SK-N-MC (cell line): ENCODE measurements around the gene LRIG1.

ENCODE experiments used
- EZH2 ChIP-seq: fragments of 200-600 bp; sonication (generic); IDR thresholded peaks from one replicate; pipeline ENCODE4 v1.6.1; 2017; ENCODE audit warnings: antibody characterized with exemption
- POLR2AphosphoS5 ChIP-seq: IDR thresholded peaks from 2 replicates; pipeline ENCODE4 v1.6.1; 2012; ENCODE audit warnings: mild to moderate bottlenecking, low read depth, low read length, borderline replicate concordance

DNA sequence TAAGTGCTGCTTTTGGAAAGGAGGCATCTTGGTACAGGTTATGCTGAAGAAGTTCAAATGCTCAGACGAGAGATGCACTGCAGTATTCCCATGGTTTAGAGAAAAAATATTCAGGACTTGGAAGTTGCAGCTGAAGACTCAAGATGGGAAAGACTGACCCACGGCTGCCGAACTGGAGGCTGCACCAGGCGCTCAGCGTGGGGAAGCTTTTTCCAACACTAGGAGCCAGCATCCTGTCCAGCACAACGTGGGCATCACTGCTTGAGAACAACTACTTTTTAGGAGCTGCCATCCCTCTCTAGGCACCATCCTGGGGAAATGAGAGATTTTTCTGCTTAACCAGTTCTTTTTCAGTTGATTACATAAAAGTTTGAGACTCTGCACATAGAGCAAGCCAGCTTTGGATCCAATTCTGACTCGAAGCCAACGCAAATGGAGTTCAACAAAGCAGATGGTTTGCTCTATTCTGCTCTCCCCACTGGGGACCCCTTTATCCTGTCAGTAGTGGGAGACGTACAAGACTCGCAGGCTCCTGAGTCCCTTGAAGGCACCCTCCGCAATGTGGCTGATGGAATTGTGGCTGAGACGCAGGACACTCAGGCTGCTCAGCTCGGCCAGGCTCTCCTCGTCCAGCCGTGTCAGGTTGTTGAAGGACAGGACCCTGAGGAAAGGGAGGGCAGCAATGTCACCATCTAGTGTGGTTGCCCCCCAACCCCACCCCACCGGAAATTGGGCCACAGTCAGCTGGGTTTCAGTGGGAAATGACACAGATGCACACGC is 93.8 kb downstream of the LRIG1 start:
- no peak for TF ChIP-seq POLR2AphosphoS5
- no peak for TF ChIP-seq EZH2
